Skin of body (tissue), 3 donors: Measurements from ENCODE around the gene TSPAN17. TPM values are rescaled to one million over a fixed set of nuclear protein-coding genes. Genes with fewer than 3 reads are reported as not detected.

Experiments used
- DNase-seq: peaks from one replicate; lab custom pipeline; 2025; lab: John Stamatoyannopoulos, UW
- small RNA-seq: library from RNA; depleted of rRNA; stranded (forward); fragments of <200 nt; gene quantifications from one replicate; pipeline ENCODE3, GENCODE V24; 2014; ENCODE audit warnings: low replicate concordance
- total RNA-seq: library from RNA; depleted of rRNA; stranded (reverse); fragments of >200 nt; gene quantifications from one replicate; pipeline ENCODE4 v1.2.3, GENCODE V29; 2014

TSPAN17 gene
- total RNA-seq, 1 donor from 2014 or later: 16.6 TPM

- no peak for DNase-seq
Measured at GRCh38 chr5:176702671-176703641, 55.7 kb downstream of the TSPAN17 start.

- DNase-seq: no peak
Measured at GRCh38 chr5:176703857-176704256, 56.6 kb downstream of the TSPAN17 start.

GRCh38 chr5:176704355-176704754 is 57.1 kb downstream of the TSPAN17 start:
- no peak for DNase-seq

- no peak for DNase-seq
Measured at GRCh38 chr5:176704817-176705216, 57.5 kb downstream of the TSPAN17 start.

Small RNA genes within 50 kb of the gene (small RNA-seq; reads per million reads assigned to genes)
- not detected for gene MIR4281

Other genes starting within 250 kb of the TSPAN17 start
- 63.0 TPM for gene CLTB, start 230.9 kb upstream of the TSPAN17 start, total RNA-seq
- 32.4 TPM for gene FAF2, start 199.1 kb upstream of the TSPAN17 start, total RNA-seq
- 9.5 TPM for gene RNF44, start 110.1 kb upstream of the TSPAN17 start, total RNA-seq
- gene CDHR2, start 98.1 kb upstream of the TSPAN17 start, total RNA-seq: not detected
- gene GPRIN1, start 37.3 kb upstream of the TSPAN17 start, total RNA-seq: 4.8 TPM
- gene SNCB, start 16.9 kb upstream of the TSPAN17 start, total RNA-seq: 0.39 TPM
- gene EIF4E1B, start 16.8 kb upstream of the TSPAN17 start, total RNA-seq: not detected
- 0.30 TPM for gene UNC5A, start 163.1 kb downstream of the TSPAN17 start, total RNA-seq